ELF-1 (cell line): ENCODE measurements around the gene TKTL1.
"Not testable (repeated sequence)": the region's sequence is repeated elsewhere in the genome, so short reads cannot be mapped to it uniquely, and the experiment has no call there.

Source experiments
- DNase-seq: peaks from one replicate; pipeline ENCODE4 v3.0.0-alpha.2; 2016; ENCODE audit warnings: low read depth, low spot score

Gene TKTL1

GRCh38 chrX:154343063-154343462 is 47.5 kb downstream of the TKTL1 start:
- not testable (repeated sequence) for DNase-seq

- not testable (repeated sequence) for DNase-seq
These were observed 48.0 kb downstream of the TKTL1 start for GRCh38 chrX:154343620-154344019.

GRCh38 chrX:154348114-154348531 is 52.5 kb downstream of the TKTL1 start:
- no peak for DNase-seq

GRCh38 chrX:154348646-154349358 is 53.2 kb downstream of the TKTL1 start:
- DNase-seq = peak; percentile 48

GRCh38 chrX:154349359-154349935 is 53.9 kb downstream of the TKTL1 start:
- DNase-seq = no peak

- no peak for DNase-seq
These were observed 54.4 kb downstream of the TKTL1 start for GRCh38 chrX:154349979-154350378.

GRCh38 chrX:154350429-154351182 is 55.0 kb downstream of the TKTL1 start:
- DNase-seq = no peak

GRCh38 chrX:154351183-154352011 is 55.8 kb downstream of the TKTL1 start:
- DNase-seq = no peak

GRCh38 chrX:154352012-154352401 is 56.4 kb downstream of the TKTL1 start:
- no peak for DNase-seq

GRCh38 chrX:154352466-154352865 is 56.9 kb downstream of the TKTL1 start:
- no peak for DNase-seq

- DNase-seq = no peak
These were observed 57.7 kb downstream of the TKTL1 start for GRCh38 chrX:154353172-154353843.

GRCh38 chrX:154354013-154354412 is 58.4 kb downstream of the TKTL1 start:
- DNase-seq = no peak

GRCh38 chrX:154354516-154354915 is 58.9 kb downstream of the TKTL1 start:
- no peak for DNase-seq

- DNase-seq = no peak
These were observed 59.6 kb downstream of the TKTL1 start for GRCh38 chrX:154355094-154355775.

- no peak for DNase-seq
These were observed 60.2 kb downstream of the TKTL1 start for GRCh38 chrX:154355776-154356140.

GRCh38 chrX:154356596-154356995 is 61.0 kb downstream of the TKTL1 start:
- DNase-seq = no peak

- DNase-seq = no peak
These were observed 61.6 kb downstream of the TKTL1 start for GRCh38 chrX:154357205-154357604.

GRCh38 chrX:154358011-154358410 is 62.4 kb downstream of the TKTL1 start:
- no peak for DNase-seq

- DNase-seq = no peak
These were observed 63.2 kb downstream of the TKTL1 start for GRCh38 chrX:154358829-154359228.

GRCh38 chrX:154359362-154360154 is 64.0 kb downstream of the TKTL1 start:
- DNase-seq = no peak
